DMS 273 treated with DMSO at 0.1 percent for 48 hours (cell line): ENCODE results near the gene LZTS2.

Experiments
- DNase-seq: peaks from one replicate; lab custom pipeline; 2025; lab: John Stamatoyannopoulos, UW

Gene LZTS2

DNA sequence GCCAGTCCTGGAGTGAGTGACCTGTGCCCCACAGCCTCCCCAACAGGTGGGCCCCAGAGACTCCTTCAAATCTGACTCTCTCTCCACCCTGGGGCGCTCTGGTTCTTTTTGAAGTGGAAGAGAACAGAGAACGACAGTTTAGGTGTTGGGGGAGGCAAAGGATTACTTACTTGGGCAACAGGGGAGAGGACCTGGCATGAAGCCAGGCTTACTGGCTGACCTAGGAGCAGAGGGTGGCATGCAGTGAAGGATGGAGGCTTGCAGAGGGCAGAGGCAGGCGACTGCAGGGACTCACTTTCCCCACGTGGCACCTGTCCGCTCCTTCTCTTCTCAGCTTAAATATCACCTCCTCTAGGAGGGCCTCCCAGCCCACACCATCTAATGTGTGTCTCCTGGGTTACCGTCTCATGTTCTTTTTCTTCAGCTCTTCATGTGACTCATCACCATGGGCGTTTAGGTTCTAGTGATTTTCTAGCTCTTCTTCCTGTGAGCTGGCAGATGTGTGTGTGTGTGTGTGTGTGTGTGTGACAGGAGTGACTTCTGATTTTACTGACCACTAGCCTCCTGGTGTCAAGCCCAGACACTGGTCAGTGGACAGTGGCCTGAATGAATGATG lies 15.5 kb downstream of the LZTS2 start:
- DNase-seq: no peak

DNA sequence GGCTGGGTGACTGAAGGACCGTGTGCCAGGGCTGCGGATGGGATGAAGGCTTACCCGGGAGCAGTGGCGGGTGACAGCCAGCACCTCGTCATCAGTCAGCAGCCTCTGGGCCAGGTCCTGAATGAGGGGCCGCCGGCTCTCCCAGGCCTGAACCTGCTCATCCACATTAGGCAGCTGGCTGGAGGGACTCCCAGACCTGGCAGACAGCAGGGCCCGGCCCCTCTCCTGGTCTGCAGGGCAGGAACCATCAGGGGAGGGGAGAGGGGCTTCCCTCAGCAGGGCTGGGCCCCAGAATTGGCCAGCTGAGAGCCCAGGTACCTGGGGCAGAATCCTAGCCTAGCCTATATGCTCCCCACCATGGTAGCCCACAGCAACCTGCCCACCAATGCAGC lies 16.0 kb downstream of the LZTS2 start:
- no peak for DNase-seq

DNA sequence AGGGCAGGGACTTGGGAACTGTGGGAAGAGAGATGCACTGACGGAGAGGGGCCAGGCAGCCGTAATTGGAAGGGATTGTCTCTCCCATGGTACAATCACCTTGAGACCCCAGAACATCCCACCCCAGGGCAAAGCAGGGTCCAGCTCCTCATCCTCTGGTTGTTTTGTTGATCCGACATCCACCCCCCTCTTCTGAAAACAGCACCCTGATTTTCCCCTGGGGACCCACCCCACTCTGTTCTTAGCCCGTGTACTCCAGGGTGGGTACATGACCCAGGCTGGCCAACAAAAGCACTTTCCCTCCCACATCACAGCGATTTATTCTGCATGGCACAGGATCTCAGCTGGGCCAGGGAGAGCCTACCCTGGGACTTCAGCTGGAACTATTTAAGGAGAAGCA lies 17.2 kb downstream of the LZTS2 start:
- DNase-seq: no peak

DNA sequence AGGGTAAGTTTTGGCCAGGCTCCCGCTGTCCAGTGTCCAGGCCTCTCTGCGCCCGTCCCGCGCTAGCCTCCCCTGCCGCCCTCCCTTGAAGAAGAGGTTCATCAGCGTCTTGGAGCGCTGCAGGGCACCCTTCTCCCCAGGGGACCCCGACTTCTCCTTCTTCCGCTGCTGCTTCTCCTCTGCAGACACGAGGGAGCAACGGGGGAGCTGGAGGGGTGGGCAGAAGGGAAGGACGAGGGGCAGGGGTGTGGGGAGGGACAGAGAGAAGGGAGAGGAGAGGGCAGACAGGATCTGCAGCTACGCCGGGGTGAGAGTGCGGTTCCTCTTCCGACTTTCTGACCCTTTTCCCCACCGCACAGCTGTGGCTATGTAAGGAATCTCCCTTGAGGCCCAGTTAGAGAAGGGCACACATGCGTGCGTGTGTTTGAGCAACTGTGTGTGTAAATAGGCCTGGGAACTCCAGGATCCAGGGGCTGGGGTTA lies 18.6 kb downstream of the LZTS2 start:
- DNase-seq: no peak

DNA sequence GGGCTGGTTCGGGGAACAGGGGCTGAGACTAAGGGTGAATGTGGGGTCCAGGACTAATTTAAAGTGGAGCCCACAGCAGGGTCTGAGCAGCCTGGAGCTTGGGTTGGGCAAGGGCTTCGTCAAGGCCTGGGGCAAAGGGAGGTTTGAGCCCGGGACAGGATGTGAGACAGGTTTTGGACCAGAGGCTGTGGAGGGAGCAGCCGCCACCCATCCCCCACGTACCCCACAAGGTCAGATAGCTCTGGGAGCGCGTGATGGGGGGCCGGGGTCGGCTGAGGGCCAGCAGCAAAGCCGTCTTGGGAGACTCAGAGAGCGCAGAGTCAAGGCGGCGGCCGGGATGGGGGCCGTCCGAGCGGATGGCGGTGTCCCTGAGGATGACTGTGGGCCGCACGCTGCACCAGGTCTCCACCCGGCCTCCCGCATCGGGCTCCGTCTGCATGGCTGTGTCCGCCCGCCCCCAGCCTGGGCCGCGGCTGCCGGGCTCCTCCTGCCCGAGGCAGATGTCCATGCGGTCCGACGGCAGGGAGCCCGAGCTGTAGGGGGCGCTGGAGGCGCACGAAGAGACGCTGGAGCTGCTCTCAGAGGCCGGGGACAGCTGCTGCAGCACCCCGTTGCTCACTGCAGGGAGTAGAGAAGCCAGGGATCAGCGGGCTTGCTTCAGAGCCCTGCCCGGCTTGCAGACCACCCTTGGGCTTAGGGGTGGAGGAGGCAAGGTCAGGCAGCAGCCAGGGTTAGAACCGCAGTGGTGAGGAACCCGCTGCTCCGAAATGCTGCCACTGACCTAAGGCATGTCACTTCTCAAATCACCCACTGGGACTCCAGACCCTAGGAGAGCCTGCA lies 19.2 kb downstream of the LZTS2 start:
- peak; percentile 28 for DNase-seq

DNA sequence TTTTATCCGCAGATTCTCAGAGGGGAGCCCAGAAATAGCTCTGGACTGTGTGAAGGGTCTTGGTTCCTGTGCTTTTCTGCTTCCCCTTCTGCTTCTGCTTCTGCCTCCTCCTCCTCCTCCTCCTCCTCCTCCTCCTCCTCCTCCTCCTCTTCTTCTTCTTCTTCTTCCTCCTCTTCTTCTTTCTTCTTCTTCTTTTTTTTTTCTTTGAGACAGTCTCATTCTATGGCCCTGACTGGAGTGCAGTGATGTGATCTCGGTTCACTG lies 19.8 kb downstream of the LZTS2 start:
- no peak for DNase-seq

DNA sequence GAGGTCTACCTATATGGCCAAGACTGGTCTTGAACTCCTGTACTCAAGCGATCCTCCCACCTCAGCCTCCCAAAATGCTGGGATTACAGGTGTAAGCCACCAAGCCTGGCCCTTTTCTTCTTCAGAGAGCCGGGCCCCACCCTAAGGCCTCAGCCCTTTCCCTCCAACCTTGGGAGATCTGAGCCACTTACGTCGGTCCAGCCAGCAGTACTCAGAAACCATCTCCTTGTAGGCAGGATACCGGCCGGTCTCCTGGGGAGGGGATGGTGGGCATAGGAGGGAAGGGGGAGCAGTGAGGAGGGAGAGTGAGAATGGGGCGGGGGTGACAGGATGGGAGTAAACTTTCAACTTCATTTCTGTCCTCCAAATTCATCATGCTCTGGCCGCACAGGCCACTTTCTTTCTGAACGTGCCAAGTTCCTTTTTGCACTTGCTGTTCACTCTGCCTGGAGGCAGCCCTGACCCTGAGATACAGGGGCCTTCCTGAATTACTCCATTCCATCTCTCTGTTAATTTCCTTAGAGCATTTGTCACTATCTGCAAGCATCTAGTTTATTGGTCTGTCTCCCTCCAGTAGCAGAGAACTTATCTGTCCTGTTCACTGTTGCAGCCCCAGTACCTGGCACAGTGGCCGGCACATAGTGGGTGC lies 20.9 kb downstream of the LZTS2 start:
- DNase-seq: no peak

DNA sequence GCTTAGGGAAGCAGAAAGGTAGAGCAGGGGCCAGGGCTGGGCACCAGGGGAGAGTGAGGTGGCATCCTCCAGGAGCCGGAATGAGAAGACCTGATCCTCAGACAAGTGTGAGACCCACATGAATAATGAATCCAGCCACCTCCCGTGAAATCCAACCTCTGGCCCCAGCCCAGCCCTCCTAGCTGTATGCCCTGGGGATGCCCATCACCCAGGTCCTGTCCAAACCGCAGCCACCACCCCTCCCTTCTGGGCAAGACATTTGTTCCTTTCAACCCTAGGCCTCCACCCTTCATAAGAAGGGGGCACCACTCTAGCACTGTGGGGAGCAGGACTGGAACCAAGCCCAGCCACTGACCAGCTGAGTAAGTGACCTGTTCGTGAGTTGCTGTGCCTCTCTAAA lies 21.6 kb downstream of the LZTS2 start:
- no peak for DNase-seq

DNA sequence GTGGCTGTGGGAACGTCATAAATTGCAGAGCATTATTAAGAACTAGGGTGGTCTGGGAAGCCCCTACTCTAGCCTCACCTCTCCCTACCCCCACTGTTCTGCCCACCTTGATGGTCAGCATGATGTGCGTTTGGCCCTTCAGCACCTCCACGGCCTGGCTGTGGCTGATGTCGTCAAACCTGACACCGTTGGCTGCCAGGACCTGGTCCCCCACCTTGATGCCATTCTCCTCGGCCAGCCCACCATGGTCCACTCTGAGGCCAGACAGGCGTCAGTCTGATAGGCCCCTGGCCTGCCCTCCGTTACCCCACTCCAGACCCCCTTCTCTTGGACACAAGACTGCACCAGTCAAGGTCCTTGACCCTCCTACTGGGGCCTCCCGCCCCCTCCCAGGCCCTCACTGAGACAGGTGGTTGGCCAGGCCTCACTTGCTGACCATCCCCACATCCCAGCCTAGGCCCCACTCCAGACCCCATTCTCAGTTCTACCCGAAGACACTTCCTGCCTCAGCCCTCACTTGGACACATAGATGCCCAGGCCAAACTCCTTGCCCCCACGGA lies 22.2 kb downstream of the LZTS2 start:
- DNase-seq: no peak

DNA sequence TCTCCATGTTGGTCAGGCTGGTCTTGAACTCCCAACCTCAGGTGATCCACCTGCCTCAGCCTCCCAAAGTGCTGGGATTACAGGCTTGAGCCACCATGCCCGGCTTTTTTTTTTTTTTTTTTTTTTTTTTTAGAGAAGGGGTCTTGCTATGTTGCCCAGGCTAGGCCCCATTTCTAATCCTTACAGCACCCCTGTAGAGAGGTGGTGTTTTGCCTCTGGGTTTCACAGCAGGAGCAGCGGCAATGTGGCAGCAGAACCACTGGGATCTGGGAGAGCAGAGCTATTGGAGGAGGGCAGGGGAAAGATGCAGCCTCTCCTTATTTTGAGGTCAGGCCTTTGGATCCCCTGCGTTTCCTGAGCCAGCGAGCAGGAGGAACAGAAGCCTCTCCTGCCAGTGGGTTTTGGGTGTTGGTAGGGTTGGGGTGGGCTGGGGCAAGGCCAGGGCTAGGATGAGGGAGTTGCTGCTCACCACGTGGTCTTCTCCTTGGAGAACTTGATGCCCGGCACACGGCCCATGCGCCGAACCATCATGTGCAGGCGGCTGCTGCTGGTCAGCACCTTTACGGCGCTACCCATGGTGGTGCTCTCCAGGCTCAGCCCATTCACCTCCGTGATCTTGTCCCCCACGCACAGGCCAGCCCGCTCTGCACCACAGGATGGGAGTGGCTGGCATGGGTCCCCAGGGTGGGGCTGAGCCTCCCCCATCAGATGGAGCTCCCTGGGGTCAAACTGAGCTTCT lies 23.5 kb downstream of the LZTS2 start:
- DNase-seq: no peak

DNA sequence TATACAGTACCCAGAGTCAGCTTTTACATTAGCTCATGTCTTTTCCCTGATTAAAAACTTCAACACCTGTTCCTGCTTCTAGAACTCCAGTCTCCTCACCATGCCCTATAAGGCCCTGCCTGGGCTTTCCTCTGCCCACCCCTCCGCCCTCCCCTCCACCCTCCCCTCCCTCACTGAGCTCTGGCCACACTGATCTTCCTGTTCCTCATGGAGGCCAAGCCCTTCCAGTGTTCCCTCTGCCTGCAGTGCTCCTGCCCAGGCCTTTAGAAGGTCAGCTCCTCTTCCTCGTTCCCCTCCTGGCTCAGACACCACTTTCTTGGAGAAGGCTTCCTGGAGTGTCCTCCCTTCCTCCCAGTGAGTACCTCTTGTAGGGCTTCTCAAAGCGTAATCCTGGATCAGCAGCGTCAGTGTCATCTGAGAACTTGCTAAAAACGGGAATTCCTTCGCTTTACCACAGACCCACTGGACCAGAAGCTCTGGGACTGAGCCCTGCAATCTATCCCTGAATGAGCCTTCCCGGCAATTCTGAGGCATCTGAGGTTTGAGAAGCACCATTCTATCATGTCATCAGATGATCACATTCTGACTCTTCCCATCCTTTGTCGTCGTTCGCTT lies 27.6 kb downstream of the LZTS2 start:
- DNase-seq: no peak

DNA sequence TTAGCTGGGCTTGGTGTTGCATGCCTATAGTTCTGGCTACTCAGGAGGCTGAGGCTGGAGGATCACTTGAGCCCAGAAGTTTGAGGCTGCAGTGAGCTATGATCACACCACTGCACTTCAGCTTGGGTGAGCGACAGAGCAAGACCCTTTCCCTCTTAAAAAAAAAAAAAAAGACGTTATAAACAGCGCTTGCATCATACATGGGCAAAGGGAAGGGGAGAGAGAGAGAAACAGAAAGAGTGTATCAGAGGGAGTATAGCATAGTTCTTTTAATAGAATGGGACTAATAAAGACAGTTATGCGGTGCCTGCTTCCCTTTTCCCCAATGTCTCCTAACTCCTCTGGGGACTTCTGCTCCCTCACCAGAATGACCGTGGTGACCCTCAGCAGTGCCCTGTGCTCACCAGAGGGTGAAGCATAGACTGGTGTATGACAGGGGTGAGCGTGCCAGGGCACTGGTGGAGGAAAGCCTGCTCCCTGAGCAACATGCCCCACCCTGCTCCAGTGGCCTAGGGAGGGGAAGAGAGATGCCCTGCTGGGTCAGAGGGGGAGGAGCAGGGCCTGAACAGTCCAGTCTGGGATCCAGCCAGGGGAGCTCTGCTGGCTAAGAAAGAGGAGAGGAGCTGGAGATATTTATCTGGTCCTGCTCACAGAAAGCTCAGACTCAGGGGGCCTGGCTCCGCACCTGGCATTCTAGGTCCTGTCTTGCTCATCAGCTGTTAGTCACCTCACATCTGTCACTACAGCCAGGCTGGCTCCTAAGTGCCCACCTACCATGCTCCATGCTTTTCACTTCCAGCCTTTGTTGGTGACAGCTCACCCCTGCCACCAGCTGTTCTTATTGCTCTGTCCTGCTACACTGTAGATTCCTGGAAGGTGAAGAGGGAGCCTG lies 29.1 kb downstream of the LZTS2 start:
- DNase-seq: no peak

DNA sequence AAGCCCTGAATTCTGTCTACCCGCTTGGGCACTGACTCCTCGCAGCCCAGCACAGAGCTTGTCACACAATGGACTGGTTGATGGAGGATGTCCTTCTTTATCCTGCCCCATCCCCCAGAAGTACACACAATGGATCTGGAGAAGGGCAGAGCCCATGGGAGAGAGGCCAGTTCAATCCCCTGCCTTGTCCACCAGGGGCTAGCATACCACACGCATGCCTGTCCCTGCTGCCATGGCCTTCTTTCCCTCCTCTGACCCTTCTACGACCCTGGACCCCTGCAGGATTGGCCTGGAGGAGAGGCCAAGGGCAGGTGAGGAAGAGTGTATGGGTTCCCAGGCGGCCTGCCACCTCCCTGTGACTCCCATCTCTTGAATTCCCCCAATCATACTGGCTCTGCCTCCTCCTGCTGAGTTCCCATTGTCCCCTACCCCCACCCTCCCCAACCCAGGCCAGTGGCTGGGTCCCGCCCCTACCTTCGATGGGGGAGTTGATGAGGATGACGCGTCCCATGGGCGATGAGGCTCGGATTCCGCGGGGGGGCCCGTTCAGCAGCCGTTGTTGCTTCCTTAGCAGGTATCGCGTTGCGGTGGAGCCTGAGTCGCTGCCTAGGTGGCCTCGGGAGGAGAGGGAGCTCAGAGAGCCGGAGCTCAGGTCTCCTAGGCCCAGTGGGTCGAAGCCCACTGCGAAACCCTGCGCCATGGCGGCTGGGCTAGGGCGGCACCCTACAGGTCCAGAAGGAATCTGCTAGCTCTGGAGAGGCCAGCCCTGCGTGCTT lies 30.1 kb downstream of the LZTS2 start:
- no peak for DNase-seq

DNA sequence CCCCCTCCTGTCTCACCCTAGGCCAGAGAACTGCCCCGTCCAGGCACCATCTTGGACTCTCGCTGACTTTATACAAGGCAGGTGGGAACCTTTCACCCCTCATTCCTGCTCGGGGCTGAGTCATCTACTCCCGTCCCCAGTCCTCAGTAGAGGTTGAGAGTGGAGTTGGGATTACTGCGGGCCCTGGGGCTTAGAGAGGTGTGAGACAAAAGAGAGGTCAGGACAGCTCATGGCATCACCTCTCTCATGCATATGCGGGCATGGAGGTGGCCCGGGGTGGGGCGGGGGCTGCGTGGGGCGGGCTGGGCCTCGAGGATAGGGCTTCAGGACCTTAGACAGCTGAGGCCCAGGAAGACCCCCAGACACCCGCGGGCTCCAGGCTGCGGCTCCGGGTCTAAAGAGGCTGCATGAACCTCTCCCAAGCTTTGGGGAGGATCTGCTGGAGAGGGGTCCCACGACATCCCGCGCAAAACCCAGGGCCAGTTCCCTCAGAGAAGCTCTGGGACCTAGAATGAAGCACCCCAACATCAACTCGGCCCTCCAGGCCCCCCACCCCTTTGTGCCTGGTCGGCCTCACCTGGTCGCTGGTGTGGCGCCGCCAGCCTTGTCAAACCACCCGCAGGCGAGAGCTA lies 31.0 kb downstream of the LZTS2 start:
- DNase-seq: no peak

DNA sequence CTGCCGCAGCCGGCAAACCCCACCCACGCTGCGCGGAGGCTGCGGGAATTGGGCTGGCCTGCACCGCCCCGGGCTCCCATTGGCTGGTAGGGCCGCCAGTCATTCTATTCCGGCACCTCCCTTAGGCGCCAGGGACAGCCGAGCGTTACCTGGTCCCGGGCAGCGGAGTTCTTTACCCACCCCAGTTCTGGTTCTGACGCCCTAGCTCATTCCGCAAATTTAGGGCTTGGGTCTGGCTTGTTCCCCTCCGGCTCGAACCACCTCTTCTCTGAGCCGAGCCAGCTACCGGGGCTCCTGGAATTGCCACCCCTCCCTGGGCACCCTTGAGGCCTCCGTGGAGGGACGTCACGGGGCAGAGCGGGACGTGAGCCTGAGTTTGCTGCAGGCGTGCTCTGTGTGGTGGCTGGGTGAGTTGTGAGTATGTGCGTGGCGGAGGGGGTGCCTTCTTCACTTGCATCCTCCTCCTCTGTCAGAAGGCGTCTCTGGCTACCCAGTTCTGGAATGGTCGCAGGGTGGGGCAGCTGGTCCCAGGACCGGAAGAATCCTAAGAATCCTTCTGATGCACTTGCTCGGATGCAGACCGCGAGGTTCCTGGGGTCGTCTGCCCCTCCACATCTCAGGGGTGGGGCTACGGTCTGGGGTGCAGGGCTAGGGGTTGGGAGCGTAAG lies 31.7 kb downstream of the LZTS2 start, which contains the start of the genes PDZD7 and SFXN3:
Gene PDZD7 (minus strand): TSS at position 2 of the 668 bp plus-strand sequence. CDS start 910 bp downstream, outside the sequence.
Gene SFXN3 (plus strand): TSS at position 107 of the 668 bp plus-strand sequence. CDS start 3,461 bp downstream, outside the sequence.
- DNase-seq: peak; percentile 58

DNA sequence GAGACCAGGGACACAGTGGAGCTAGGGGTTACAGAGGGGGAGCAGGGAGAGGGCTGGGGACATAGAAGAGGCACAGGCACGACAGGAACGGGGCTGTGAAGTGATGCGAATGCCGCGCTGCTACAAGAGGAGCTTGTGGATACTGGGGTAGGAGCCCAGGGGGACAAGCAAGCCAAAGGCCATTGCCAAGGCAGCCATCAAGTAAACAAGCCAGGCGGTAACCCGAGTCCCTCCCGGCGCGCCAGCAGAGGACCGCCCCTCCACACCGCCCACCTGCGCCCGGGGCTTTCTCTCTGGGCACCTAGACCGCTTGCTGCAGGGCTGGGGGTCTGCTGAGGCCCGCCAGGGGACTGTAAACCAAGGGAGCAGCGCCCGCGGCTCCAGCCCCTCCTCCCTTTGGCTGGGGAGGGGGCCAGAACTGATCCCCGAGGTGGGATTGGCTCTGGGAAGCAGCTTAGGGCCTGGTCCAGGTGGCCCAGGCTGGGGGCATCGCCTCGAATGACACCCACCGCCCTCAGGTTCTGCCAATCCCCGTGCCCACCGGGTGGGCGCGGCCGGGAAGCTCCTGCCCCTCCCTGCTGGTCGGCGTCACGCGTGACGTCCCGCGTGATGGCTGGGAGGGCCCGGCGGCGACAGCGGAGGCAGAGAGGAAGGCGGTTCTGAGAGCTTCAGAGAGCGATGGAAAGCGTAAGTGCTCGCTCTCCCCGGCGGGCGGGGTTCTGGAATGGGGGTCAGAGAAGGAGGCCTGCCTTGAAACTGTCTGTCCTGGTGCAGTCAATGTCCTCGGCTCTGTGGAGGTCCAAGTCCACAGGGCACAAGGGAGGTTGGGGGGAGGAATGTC lies 32.4 kb downstream of the LZTS2 start:
- DNase-seq: no peak

DNA sequence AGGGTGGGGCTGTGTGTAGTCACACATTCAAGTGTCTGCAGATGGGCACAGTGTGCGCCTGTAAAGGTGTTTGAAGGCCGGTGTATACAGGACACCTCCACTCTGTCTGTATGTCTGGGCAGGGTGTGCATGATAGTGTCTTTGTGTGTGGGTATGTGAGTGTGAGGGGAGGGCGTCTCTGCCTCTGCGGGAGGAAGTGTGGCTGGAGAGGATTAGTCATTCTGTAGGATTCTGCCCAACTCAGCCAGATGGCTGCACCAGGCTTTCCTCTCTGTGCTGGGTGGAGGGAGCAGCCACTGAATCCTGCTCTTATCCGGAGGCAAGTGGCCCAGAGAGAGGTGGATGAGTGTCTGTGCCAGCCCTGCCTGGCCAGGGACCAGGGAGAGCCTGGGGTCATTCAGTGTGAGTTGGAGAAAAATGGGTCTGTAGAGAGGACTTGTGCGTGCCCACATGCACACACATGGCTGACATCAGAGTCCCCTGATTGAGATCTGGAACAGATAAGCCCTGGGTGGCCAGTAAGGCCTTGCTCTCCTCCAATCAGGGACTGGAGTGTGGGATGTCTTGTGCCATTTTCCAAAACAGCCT lies 33.1 kb downstream of the LZTS2 start:
- DNase-seq: peak; percentile 76
